Esophagus muscularis mucosa (tissue), 4 donors: ENCODE measurements around the gene ANKRD6. TPM values are rescaled to one million over a fixed set of nuclear protein-coding genes. Genes with fewer than 3 reads are reported as not detected.

ENCODE experiments used
- DNase-seq: peaks from one replicate; pipeline ENCODE4 v3.0.0-alpha.2; 2017; ENCODE audit errors: extremely low spot score
- H3K27ac ChIP-seq, 4 donors: fragments of 200-600 bp; sonication (generic); replicated peaks in 1 of 4; 1 replicate in 3 of 4; 2 replicates in 1 of 4; pipeline ENCODE4 v1.5.1; 2016 to 2019; ENCODE audit warnings: mild to moderate bottlenecking in 1 of 4
- H3K27me3 ChIP-seq, 4 donors: fragments of 200-600 bp; sonication (generic); one replicate each; pipeline versions ENCODE4 v1.5.1 to v1.6.0; 2016 to 2019
- H3K36me3 ChIP-seq, 4 donors: fragments of 200-600 bp; sonication (generic); one replicate each; pipeline ENCODE4 v1.5.1; 2016 to 2019
- H3K4me1 ChIP-seq, 4 donors: fragments of 200-600 bp; sonication (generic); one replicate each; pipeline ENCODE4 v1.5.1; 2016 to 2019
- H3K4me3 ChIP-seq, 4 donors: fragments of 200-600 bp; sonication (generic); 1 replicate in 2 of 4; 2 replicates in 2 of 4; pipeline ENCODE4 v1.5.1; 2016 to 2019; ENCODE audit warnings: mild to moderate bottlenecking in 4 of 4, moderate library complexity in 1 of 4
- H3K9me3 ChIP-seq, 4 donors: fragments of 200-600 bp; sonication (generic); 1 replicate in 3 of 4; 2 replicates in 1 of 4; pipeline ENCODE4 v1.5.1; 2016 to 2019
- CTCF ChIP-seq, 3 experiments: fragments of 200-600 bp in 2 of 3; fragments of 450-650 bp in 1 of 3; sonication (generic) in 2 of 3; IDR thresholded peaks; one replicate each; pipeline ENCODE4 v1.5.1; 2017 to 2019; ENCODE audit warnings: antibody characterized with exemption in 3 of 3, mild to moderate bottlenecking in 2 of 3, moderate library complexity in 1 of 3
- EP300 ChIP-seq: sonication (generic); formaldehyde crosslinking; IDR thresholded peaks from one replicate; pipeline ENCODE4 v1.6.1; 2017; ENCODE audit warnings: antibody characterized with exemption
- POLR2A ChIP-seq: fragments of 450-650 bp; IDR thresholded peaks from one replicate; pipeline ENCODE4 v1.6.1; 2017; ENCODE audit warnings: antibody characterized with exemption, moderate library complexity, mild to moderate bottlenecking, low read depth
- POLR2AphosphoS5 ChIP-seq, 2 donors: sonication (generic); formaldehyde crosslinking; IDR thresholded peaks; one replicate each; pipeline ENCODE4 v1.6.1; 2017; ENCODE audit warnings: antibody characterized with exemption in 2 of 2
- WGBS: methylation state at CpG from one replicate; pipeline ENCODE4 v1.1.5; 2018; 5-methylcytosine and 5-hydroxymethylcytosine counted together
- intact Hi-C: fragments of 100-400 bp; cut with DNase I; formaldehyde crosslinking; loops from one replicate; pipeline ENCODE4 v1.15.1; 2023
- total RNA-seq, 4 donors: library from RNA; depleted of rRNA; stranded (reverse); fragments of >200 nt; gene quantifications; one replicate each; pipeline versions ENCODE4 v1.1.0 to v1.2.1, GENCODE V29; 2016

The ANKRD6 gene
- total RNA-seq, 4 donors from 2014 or later = 9.1 to 18.9 (median 10.7) TPM

- WGBS = 71% methylated on average over 2 of the region's 2 CpGs
- intact Hi-C loops = no loop called here
- Histone ChIP-seq H3K27ac (no peak overlapping the region), H3K9me3 (no peaks in the 10 kb centered on the region), H3K4me3 (no peak overlapping the region), H3K36me3 (no peaks in the 10 kb centered on the region), H3K4me1 (no peaks in the 10 kb centered on the region), H3K27me3 (no peaks in the 10 kb centered on the region)
- TF ChIP-seq EP300 = no peak
- no peak for TF ChIP-seq CTCF (IDR thresholded peaks at IDR 0.05)
- TF ChIP-seq POLR2AphosphoS5 (IDR thresholded peaks at IDR 0.05) = no peak
- no peak for TF ChIP-seq POLR2A
- no peak for DNase-seq
These were observed 21.3 kb downstream of the ANKRD6 start for GRCh38 chr6:89454300-89454699.

GRCh38 chr6:89458704-89459103, 25.8 kb downstream of the ANKRD6 start:
- H3K27ac ChIP-seq = no peak overlapping the region
- no peaks in the 10 kb centered on the region for H3K27me3 ChIP-seq
- H3K4me1 ChIP-seq = no peaks in the 10 kb centered on the region
- no peak overlapping the region for H3K4me3 ChIP-seq
- H3K36me3 ChIP-seq = no peaks in the 10 kb centered on the region
- WGBS = 89% methylated on average over 5 of the region's 5 CpGs
- DNase-seq = no peak
- H3K9me3 ChIP-seq = no peaks in the 10 kb centered on the region
- TF ChIP-seq CTCF (IDR thresholded peaks at IDR 0.05) (no peak), EP300 (no peak), POLR2A (no peak), POLR2AphosphoS5 (IDR thresholded peaks at IDR 0.05) (no peak)
- intact Hi-C loops = no loop called here

GRCh38 chr6:89459501-89459900, 26.5 kb downstream of the ANKRD6 start:
- no peak overlapping the region for H3K4me3 ChIP-seq
- no peaks in the 10 kb centered on the region for H3K4me1 ChIP-seq
- no peaks in the 10 kb centered on the region for H3K27me3 ChIP-seq
- H3K27ac ChIP-seq = no peak overlapping the region
- no peak for DNase-seq
- H3K9me3 ChIP-seq = no peaks in the 10 kb centered on the region
- WGBS = 71% methylated on average over 1 of the region's 1 CpG
- no peak for TF ChIP-seq POLR2AphosphoS5 (IDR thresholded peaks at IDR 0.05)
- TF ChIP-seq CTCF (IDR thresholded peaks at IDR 0.05) = no peak
- no peak for TF ChIP-seq EP300
- TF ChIP-seq POLR2A = no peak
- intact Hi-C loops = no loop called here
- H3K36me3 ChIP-seq = no peaks in the 10 kb centered on the region

GRCh38 chr6:89460713-89461112, 27.8 kb downstream of the ANKRD6 start:
- 77% methylated on average over 7 of the region's 7 CpGs for WGBS
- intact Hi-C loops = no loop called here
- no peak for DNase-seq
- Histone ChIP-seq H3K4me1 (no peaks in the 10 kb centered on the region), H3K27me3 (no peaks in the 10 kb centered on the region), H3K4me3 (no peak overlapping the region), H3K27ac (no peak overlapping the region), H3K9me3 (no peaks in the 10 kb centered on the region), H3K36me3 (no peaks in the 10 kb centered on the region)
- TF ChIP-seq POLR2AphosphoS5 (IDR thresholded peaks at IDR 0.05) = no peak
- no peak for TF ChIP-seq POLR2A
- no peak for TF ChIP-seq CTCF (IDR thresholded peaks at IDR 0.05)
- TF ChIP-seq EP300 = no peak

GRCh38 chr6:89462503-89462902, 29.6 kb downstream of the ANKRD6 start:
- TF ChIP-seq EP300 (no peak), POLR2AphosphoS5 (IDR thresholded peaks at IDR 0.05) (no peak), POLR2A (no peak), CTCF (IDR thresholded peaks at IDR 0.05) (no peak)
- 89% methylated on average over 2 of the region's 2 CpGs for WGBS
- Histone ChIP-seq H3K27ac (no peak overlapping the region), H3K27me3 (no peaks in the 10 kb centered on the region), H3K4me1 (no peaks in the 10 kb centered on the region), H3K9me3 (no peaks in the 10 kb centered on the region), H3K36me3 (no peaks in the 10 kb centered on the region), H3K4me3 (no peak overlapping the region)
- no peak for DNase-seq
- intact Hi-C loops = no loop called here
